Upper lobe of left lung (tissue), 4 donors: ENCODE data around the gene GPA33.

ENCODE experiments used
- CTCF ChIP-seq, 6 experiments: fragments of 450-650 bp in 4 of 6; fragments of 200-600 bp in 2 of 6; sonication (generic) in 2 of 6; IDR thresholded peaks; one replicate each; pipeline ENCODE4 v1.5.1; 2016 to 2019; ENCODE audit warnings: antibody characterized with exemption in 6 of 6
- EP300 ChIP-seq, 4 donors: sonication (generic); formaldehyde crosslinking; IDR thresholded peaks; one replicate each; pipeline ENCODE4 v1.5.1; 2017; ENCODE audit warnings: antibody characterized with exemption in 4 of 4, control low read depth in 2 of 4

GRCh38 chr1:167136806-167137205, 46.6 kb upstream of the GPA33 start:
- TF ChIP-seq CTCF (IDR thresholded peaks at IDR 0.05) (no peak), EP300 (IDR thresholded peaks at IDR 0.05) (no peak)
